ENCODE measurements around the gene WBP2.
A peak's percentile ranks its signal among the peaks of the same experiment; 100 is the strongest.
"Not testable (repeated sequence)": the region's sequence is repeated elsewhere in the genome, so short reads cannot be mapped to it uniquely, and the experiment has no call there.

WBP2 gene

GRCh38 chr17:75812096-75813013 is 42.8 kb downstream of the WBP2 start:
- FAIRE-seq (no peak), DNase-seq (ENCODE audit: insufficient read length) (no peak)
- TF ChIP-seq TAF1 (IDR thresholded peaks at IDR 0.05; ENCODE audit: borderline replicate concordance, low read depth, low read length): no peak
- TF ChIP-seq POLR2AphosphoS5 (IDR thresholded peaks at IDR 0.05; ENCODE audit: low read depth, low read length): no peak
- TF ChIP-seq POLR2A (IDR thresholded peaks at IDR 0.05; ENCODE audit: low read depth, low read length): no peak

- DNase-seq (ENCODE audit: insufficient read length) (no peak), FAIRE-seq (no peak)
- TF ChIP-seq POLR2AphosphoS5 (IDR thresholded peaks at IDR 0.05; ENCODE audit: low read depth, low read length) (no peak), POLR2A (IDR thresholded peaks at IDR 0.05; ENCODE audit: low read depth, low read length) (no peak), TAF1 (IDR thresholded peaks at IDR 0.05; ENCODE audit: borderline replicate concordance, low read depth, low read length) (no peak)
Observed at GRCh38 chr17:75811174-75811573, 44.0 kb downstream of the WBP2 start.

- DNase-seq (ENCODE audit: insufficient read length); FAIRE-seq: not testable (repeated sequence)
Observed at GRCh38 chr17:75810756-75811155, 44.4 kb downstream of the WBP2 start.

GRCh38 chr17:75810216-75810615 is 44.9 kb downstream of the WBP2 start:
- FAIRE-seq (no peak), DNase-seq (ENCODE audit: insufficient read length) (no peak)
- TF ChIP-seq POLR2A (IDR thresholded peaks at IDR 0.05; ENCODE audit: low read depth, low read length) (no peak), POLR2AphosphoS5 (IDR thresholded peaks at IDR 0.05; ENCODE audit: low read depth, low read length) (no peak), TAF1 (IDR thresholded peaks at IDR 0.05; ENCODE audit: borderline replicate concordance, low read depth, low read length) (no peak)

GRCh38 chr17:75809631-75810111 is 45.5 kb downstream of the WBP2 start:
- DNase-seq (ENCODE audit: insufficient read length) (no peak), FAIRE-seq (no peak)
- TF ChIP-seq POLR2AphosphoS5 (IDR thresholded peaks at IDR 0.05; ENCODE audit: low read depth, low read length): no peak
- no peak for TF ChIP-seq POLR2A (IDR thresholded peaks at IDR 0.05; ENCODE audit: low read depth, low read length)
- TF ChIP-seq TAF1 (IDR thresholded peaks at IDR 0.05; ENCODE audit: borderline replicate concordance, low read depth, low read length): no peak

- TF ChIP-seq TAF1 (IDR thresholded peaks at IDR 0.05; ENCODE audit: borderline replicate concordance, low read depth, low read length) (no peak), POLR2A (IDR thresholded peaks at IDR 0.05; ENCODE audit: low read depth, low read length) (no peak), POLR2AphosphoS5 (IDR thresholded peaks at IDR 0.05; ENCODE audit: low read depth, low read length) (no peak)
- DNase-seq (ENCODE audit: insufficient read length): no peak
- peak; percentile 58 for FAIRE-seq
Observed at GRCh38 chr17:75808905-75809621, 46.1 kb downstream of the WBP2 start.

- TF ChIP-seq POLR2AphosphoS5 (IDR thresholded peaks at IDR 0.05; ENCODE audit: low read depth, low read length) (no peak), TAF1 (IDR thresholded peaks at IDR 0.05; ENCODE audit: borderline replicate concordance, low read depth, low read length) (no peak), POLR2A (IDR thresholded peaks at IDR 0.05; ENCODE audit: low read depth, low read length) (no peak)
- FAIRE-seq (no peak), DNase-seq (ENCODE audit: insufficient read length) (no peak)
Observed at GRCh38 chr17:75808549-75808904, 46.6 kb downstream of the WBP2 start.

GRCh38 chr17:75807861-75808260 is 47.3 kb downstream of the WBP2 start:
- TF ChIP-seq POLR2A (IDR thresholded peaks at IDR 0.05; ENCODE audit: low read depth, low read length) (no peak), TAF1 (IDR thresholded peaks at IDR 0.05; ENCODE audit: borderline replicate concordance, low read depth, low read length) (no peak), POLR2AphosphoS5 (IDR thresholded peaks at IDR 0.05; ENCODE audit: low read depth, low read length) (no peak)
- no peak for DNase-seq (ENCODE audit: insufficient read length)
- FAIRE-seq: no peak

GRCh38 chr17:75806822-75807500 is 48.2 kb downstream of the WBP2 start:
- no peak for TF ChIP-seq TAF1 (IDR thresholded peaks at IDR 0.05; ENCODE audit: borderline replicate concordance, low read depth, low read length)
- FAIRE-seq: no peak
- no peak for DNase-seq (ENCODE audit: insufficient read length)

GRCh38 chr17:75803883-75804282 is 51.3 kb downstream of the WBP2 start:
- DNase-seq (ENCODE audit: insufficient read length): no peak
- no peak for TF ChIP-seq POLR2AphosphoS5 (IDR thresholded peaks at IDR 0.05; ENCODE audit: low read depth, low read length)
- no peak for TF ChIP-seq TAF1 (IDR thresholded peaks at IDR 0.05; ENCODE audit: borderline replicate concordance, low read depth, low read length)
- no peak for TF ChIP-seq POLR2A (IDR thresholded peaks at IDR 0.05; ENCODE audit: low read depth, low read length)
- FAIRE-seq: no peak

- FAIRE-seq (no peak), DNase-seq (ENCODE audit: insufficient read length) (no peak)
- no peak for TF ChIP-seq POLR2A (IDR thresholded peaks at IDR 0.05; ENCODE audit: low read depth, low read length)
- no peak for TF ChIP-seq TAF1 (IDR thresholded peaks at IDR 0.05; ENCODE audit: borderline replicate concordance, low read depth, low read length)
- no peak for TF ChIP-seq POLR2AphosphoS5 (IDR thresholded peaks at IDR 0.05; ENCODE audit: low read depth, low read length)
Observed at GRCh38 chr17:75799402-75799801, 55.7 kb downstream of the WBP2 start.

Data from GM12892 (cell line).